SU-DHL-6 (cell line): ENCODE measurements around the gene TOGARAM2.

Experiments
- H2AFZ ChIP-seq: fragments of 200-600 bp; sonication (generic); 2 replicates; pipeline ENCODE4 v1.6.1; 2014; ENCODE audit warnings: low read depth, mild to moderate bottlenecking, moderate library complexity, mixed read lengths, antibody characterized with exemption, low read length; ENCODE audit not compliant: severe bottlenecking
- H3F3A ChIP-seq: fragments of 200-600 bp; shearing (Covaris generic); 2 replicates; pipeline ENCODE4 v1.6.0; 2016; ENCODE audit warnings: antibody characterized with exemption, mild to moderate bottlenecking; ENCODE audit not compliant: insufficient read depth
- H3K27ac ChIP-seq: fragments of 200-600 bp; sonication (generic); 2 replicates; pipeline ENCODE4 v1.5.1; 2016; ENCODE audit warnings: low read depth, mild to moderate bottlenecking, low read length, moderate library complexity, mixed read lengths
- H3K27me3 ChIP-seq: fragments of 200-600 bp; sonication (generic), shearing (Covaris generic); 2 replicates; pipeline ENCODE4 v1.6.0; 2014; ENCODE audit warnings: mild to moderate bottlenecking, low read length
- H3K36me3 ChIP-seq: fragments of 200-600 bp; sonication (generic); 2 replicates; pipeline ENCODE4 v1.6.1; 2014; ENCODE audit warnings: mild to moderate bottlenecking, low read length, mixed read lengths
- H3K4me2 ChIP-seq: fragments of 300-600, 200-600 bp; shearing (Covaris generic), sonication (generic); 2 replicates; pipeline ENCODE4 v1.6.0; 2014; ENCODE audit warnings: low read length, low read depth, mild to moderate bottlenecking; ENCODE audit not compliant: poor library complexity, severe bottlenecking
- H3K4me3 ChIP-seq: fragments of 200-600 bp; sonication (generic); 2 replicates; pipeline ENCODE4 v1.5.1; 2014; ENCODE audit warnings: antibody characterized with exemption, low read length, mild to moderate bottlenecking, mixed read lengths; ENCODE audit not compliant: insufficient read depth, poor library complexity, severe bottlenecking
- H3K79me2 ChIP-seq: fragments of 200-600 bp; sonication (generic); 2 replicates; pipeline ENCODE4 v1.6.1; 2014; ENCODE audit warnings: mild to moderate bottlenecking, low read length, moderate library complexity; ENCODE audit not compliant: insufficient read depth
- H3K9ac ChIP-seq: fragments of 200-600 bp; sonication (generic); 2 replicates; pipeline ENCODE4 v1.7.0; 2014; ENCODE audit warnings: mild to moderate bottlenecking, low read length
- H3K9me2 ChIP-seq: fragments of 200-600 bp; sonication (generic); replicated peaks from 2 replicates; pipeline ENCODE4 v1.6.1; 2014; ENCODE audit warnings: low read length; ENCODE audit not compliant: insufficient read depth
- H3K9me3 ChIP-seq: fragments of 200-600 bp; sonication (generic); 2 replicates; pipeline ENCODE4 v1.6.1; 2014; ENCODE audit warnings: low read length, mixed read lengths; ENCODE audit not compliant: insufficient read depth
- H4K20me1 ChIP-seq: fragments of 200-600 bp; sonication (generic); 2 replicates; pipeline ENCODE4 v1.6.1; 2014; ENCODE audit warnings: low read depth, mild to moderate bottlenecking, antibody characterized with exemption, low read length, moderate library complexity, mixed read lengths
- EZH2phosphoT487 ChIP-seq: fragments of 200-600 bp; sonication (generic), shearing (Covaris generic); conservative IDR thresholded peaks from 2 replicates; pipeline ENCODE4 v1.6.1; 2018; ENCODE audit warnings: mild to moderate bottlenecking, antibody characterized with exemption, low read length, moderate library complexity, mixed read lengths
- TF ChIP-seq, protein P1 (sequence below): fragments of 200-600 bp; sonication (generic); IDR thresholded peaks from one replicate; pipeline ENCODE4 v1.5.1; 2017; ENCODE audit warnings: antibody characterized with exemption, mild to moderate bottlenecking, low read length, moderate library complexity; ENCODE audit not compliant: insufficient read depth, poor library complexity, severe bottlenecking

TOGARAM2 gene

DNA sequence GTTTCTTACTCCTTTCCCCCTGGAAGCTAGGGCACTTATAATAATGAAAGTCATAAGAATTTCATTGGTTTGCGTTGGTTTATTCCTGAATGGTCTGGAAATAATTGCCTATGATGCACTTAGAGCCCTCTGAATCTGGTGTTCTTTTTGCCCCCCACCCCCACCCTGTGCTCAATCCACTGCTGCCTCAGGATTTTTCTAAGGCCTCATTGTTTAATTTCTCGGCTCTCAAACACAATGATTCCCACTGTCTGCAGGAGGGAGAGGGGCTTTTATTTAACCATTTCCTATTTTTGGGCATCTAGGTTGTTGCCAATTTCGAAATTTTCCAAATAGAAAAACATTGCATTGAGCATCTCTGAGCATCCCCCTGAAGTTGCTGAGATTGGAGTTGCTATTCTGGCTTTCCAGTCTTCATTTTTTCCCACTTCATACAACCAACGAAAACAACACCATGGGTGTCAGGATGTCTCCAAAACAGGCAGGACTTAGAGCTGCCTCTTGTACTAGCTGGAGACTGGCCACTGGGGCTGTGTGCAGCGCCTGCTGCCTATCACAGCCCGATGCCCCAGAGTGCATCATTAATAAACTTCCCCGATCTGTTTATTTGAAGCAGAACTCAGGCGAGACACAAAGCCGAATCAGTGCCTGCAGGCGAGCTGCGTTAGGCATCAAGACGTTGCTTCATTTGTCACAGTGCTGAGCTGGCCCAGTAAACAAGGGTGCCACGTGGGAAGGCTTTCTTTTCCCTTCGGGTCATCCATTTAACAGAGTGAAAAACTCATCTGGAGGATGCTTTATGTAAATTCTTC, 95.0 kb downstream of the TOGARAM2 start:
- H3F3A ChIP-seq = no peaks in the 10 kb centered on the region
- H3K27me3 ChIP-seq = no peaks in the 10 kb centered on the region
- no peak overlapping the region for H3K4me3 ChIP-seq
- H3K9me3 ChIP-seq = peaks cover 20% of the 10 kb centered on the region
- H2AFZ ChIP-seq = no peak overlapping the region
- H3K27ac ChIP-seq = no peak overlapping the region
- H3K9me2 ChIP-seq = no peaks in the 10 kb centered on the region
- H3K79me2 ChIP-seq = no peaks in the 10 kb centered on the region
- H3K9ac ChIP-seq = no peak overlapping the region
- no peak overlapping the region for H3K4me2 ChIP-seq
- H3K36me3 ChIP-seq = no peaks in the 10 kb centered on the region
- H4K20me1 ChIP-seq = no peaks in the 10 kb centered on the region
- TF ChIP-seq, protein P1, sequence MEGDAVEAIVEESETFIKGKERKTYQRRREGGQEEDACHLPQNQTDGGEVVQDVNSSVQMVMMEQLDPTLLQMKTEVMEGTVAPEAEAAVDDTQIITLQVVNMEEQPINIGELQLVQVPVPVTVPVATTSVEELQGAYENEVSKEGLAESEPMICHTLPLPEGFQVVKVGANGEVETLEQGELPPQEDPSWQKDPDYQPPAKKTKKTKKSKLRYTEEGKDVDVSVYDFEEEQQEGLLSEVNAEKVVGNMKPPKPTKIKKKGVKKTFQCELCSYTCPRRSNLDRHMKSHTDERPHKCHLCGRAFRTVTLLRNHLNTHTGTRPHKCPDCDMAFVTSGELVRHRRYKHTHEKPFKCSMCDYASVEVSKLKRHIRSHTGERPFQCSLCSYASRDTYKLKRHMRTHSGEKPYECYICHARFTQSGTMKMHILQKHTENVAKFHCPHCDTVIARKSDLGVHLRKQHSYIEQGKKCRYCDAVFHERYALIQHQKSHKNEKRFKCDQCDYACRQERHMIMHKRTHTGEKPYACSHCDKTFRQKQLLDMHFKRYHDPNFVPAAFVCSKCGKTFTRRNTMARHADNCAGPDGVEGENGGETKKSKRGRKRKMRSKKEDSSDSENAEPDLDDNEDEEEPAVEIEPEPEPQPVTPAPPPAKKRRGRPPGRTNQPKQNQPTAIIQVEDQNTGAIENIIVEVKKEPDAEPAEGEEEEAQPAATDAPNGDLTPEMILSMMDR = no peak
- no peak for TF ChIP-seq EZH2phosphoT487

DNA sequence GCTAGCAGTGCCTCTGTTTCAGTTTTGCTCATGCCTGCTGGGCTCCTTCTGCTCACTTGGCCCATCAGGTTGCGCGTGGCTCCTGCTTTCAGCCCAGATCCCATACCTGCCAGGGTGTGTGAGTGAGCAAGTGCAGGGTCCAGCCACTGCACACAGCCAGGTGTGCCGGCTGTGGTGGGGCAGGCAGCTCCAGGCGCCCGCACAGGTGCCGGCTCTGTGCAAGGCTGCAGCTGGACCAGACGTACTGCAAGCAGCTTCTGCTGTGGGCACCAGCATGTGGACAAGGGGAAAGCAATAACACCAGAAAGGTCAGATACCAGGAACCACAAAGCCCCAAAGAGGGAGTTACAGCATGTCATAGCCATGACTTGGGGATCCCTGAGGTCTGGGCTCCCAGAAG, 98.8 kb downstream of the TOGARAM2 start:
- Histone ChIP-seq H3K79me2 (no peaks in the 10 kb centered on the region), H3K9me2 (no peaks in the 10 kb centered on the region), H3F3A (no peaks in the 10 kb centered on the region), H3K36me3 (no peaks in the 10 kb centered on the region), H3K9ac (no peak overlapping the region), H3K4me3 (no peak overlapping the region), H4K20me1 (no peaks in the 10 kb centered on the region), H3K27me3 (no peaks in the 10 kb centered on the region), H3K27ac (no peak overlapping the region), H3K9me3 (peaks cover 24% of the 10 kb centered on the region), H3K4me2 (no peak overlapping the region), H2AFZ (no peak overlapping the region)
- TF ChIP-seq, protein P1 = no peak
- no peak for TF ChIP-seq EZH2phosphoT487

DNA sequence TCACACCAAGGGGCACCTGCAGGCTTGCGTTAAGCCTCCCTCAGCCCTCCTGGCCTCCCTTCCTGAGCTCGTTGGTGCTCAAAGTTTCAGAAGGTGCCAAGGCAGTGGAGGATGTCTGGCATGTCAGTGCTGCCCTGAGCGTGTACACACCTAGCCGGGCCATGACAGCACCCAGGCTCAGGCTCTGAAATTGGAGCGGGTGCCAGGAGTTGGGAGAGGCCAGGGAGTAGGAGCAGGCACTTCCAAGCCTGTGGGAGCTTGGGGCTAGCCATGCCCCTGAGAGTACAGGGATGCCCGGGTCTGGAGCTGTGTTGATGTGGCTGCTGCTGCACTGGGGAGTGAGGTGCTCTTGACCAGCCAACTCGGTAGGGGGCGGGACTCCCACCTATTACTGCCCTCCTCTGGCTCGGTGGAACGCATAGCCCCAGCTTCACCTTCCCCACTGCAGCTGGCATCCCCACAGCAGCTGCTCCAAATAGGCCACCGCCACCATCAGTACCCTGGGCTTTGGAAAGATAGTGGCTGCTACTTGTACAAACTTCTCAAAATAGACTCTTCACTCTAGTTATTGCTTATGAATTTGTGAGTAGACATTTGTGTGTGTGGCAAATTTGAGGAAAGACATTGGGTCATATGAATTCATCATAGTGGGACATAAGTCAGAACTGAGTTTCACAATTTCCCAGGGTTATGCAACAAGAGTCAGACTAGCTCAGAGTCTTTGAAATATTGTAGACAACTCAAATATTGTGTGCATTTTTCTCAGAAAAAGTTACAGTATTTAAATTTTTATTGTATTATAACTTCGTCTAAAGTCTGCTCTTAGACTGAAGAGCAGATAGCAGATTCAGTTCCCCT, 100.0 kb downstream of the TOGARAM2 start:
- H2AFZ ChIP-seq = no peak overlapping the region
- no peaks in the 10 kb centered on the region for H3F3A ChIP-seq
- H3K79me2 ChIP-seq = no peaks in the 10 kb centered on the region
- H3K27me3 ChIP-seq = no peaks in the 10 kb centered on the region
- H3K27ac ChIP-seq = no peak overlapping the region
- H4K20me1 ChIP-seq = no peaks in the 10 kb centered on the region
- no peak overlapping the region for H3K4me2 ChIP-seq
- TF ChIP-seq, protein P1 = no peak
- TF ChIP-seq EZH2phosphoT487 = no peak
- no peaks in the 10 kb centered on the region for H3K36me3 ChIP-seq
- no peak overlapping the region for H3K9ac ChIP-seq
- no peaks in the 10 kb centered on the region for H3K9me2 ChIP-seq
- no peak overlapping the region for H3K4me3 ChIP-seq
- H3K9me3 ChIP-seq = peaks cover 24% of the 10 kb centered on the region
